Esophagus muscularis mucosa (tissue), 3 donors: ENCODE measurements around the gene VIM.

Source experiments
- POLR2AphosphoS5 ChIP-seq, 2 donors: sonication (generic); formaldehyde crosslinking; IDR thresholded peaks; one replicate each; pipeline ENCODE4 v1.6.1; 2017; ENCODE audit warnings: antibody characterized with exemption in 2 of 2
- TF ChIP-seq, protein P1 (sequence below), 3 experiments: fragments of 200-600 bp in 2 of 3; fragments of 450-650 bp in 1 of 3; sonication (generic) in 2 of 3; IDR thresholded peaks; one replicate each; pipeline ENCODE4 v1.5.1; 2017 to 2019; ENCODE audit warnings: antibody characterized with exemption in 3 of 3, mild to moderate bottlenecking in 2 of 3, moderate library complexity in 1 of 3

DNA sequence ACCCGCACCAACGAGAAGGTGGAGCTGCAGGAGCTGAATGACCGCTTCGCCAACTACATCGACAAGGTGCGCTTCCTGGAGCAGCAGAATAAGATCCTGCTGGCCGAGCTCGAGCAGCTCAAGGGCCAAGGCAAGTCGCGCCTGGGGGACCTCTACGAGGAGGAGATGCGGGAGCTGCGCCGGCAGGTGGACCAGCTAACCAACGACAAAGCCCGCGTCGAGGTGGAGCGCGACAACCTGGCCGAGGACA lies 1.6 kb downstream of the VIM start:
- TF ChIP-seq, protein P1, sequence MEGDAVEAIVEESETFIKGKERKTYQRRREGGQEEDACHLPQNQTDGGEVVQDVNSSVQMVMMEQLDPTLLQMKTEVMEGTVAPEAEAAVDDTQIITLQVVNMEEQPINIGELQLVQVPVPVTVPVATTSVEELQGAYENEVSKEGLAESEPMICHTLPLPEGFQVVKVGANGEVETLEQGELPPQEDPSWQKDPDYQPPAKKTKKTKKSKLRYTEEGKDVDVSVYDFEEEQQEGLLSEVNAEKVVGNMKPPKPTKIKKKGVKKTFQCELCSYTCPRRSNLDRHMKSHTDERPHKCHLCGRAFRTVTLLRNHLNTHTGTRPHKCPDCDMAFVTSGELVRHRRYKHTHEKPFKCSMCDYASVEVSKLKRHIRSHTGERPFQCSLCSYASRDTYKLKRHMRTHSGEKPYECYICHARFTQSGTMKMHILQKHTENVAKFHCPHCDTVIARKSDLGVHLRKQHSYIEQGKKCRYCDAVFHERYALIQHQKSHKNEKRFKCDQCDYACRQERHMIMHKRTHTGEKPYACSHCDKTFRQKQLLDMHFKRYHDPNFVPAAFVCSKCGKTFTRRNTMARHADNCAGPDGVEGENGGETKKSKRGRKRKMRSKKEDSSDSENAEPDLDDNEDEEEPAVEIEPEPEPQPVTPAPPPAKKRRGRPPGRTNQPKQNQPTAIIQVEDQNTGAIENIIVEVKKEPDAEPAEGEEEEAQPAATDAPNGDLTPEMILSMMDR (IDR thresholded peaks at IDR 0.05): no peak
- TF ChIP-seq POLR2AphosphoS5 (IDR thresholded peaks at IDR 0.05): no peak
